ENCODE measurements around the gene SLU7.

The SLU7 gene

DNA sequence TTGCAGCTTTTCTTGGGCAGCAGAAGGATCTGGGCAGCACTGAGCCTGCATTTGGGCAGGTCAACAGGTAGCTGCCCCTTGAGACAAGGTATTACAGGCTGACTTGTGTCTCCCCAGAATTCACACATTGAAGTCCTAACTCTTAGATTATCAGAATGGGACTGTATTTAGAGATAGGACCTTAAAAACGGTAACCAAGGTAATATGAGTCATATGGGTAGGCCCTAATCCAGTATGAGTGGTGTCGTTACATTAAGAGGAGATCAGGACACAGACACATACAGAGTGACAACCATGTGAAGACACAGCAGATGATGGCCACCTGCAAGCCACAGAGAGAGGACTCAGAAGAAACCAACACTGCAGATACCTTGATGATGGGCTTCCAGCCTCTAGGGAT lies 51.6 kb downstream of the SLU7 start:
- no peak for DNase-seq (ENCODE audit: low read depth)

DNA sequence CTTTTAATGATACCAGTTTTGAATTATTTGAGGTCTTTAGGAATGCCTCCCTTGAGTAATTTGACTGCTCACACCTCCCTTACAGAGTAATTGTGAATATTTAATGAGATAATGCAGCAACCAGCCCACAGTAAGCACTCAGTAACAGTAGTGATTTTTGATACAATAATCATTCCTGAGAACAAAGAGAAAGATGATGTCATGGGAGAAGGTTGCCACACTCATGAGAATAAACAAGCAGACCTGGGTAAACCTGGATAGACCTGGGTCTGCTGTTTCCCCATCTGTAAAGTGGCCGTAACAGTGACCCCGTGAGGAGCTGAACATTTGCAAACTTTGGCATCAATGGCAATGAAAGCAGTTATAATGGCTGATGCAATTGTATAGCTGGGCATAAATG lies 52.7 kb downstream of the SLU7 start:
- no peak for DNase-seq (ENCODE audit: low read depth)

DNA sequence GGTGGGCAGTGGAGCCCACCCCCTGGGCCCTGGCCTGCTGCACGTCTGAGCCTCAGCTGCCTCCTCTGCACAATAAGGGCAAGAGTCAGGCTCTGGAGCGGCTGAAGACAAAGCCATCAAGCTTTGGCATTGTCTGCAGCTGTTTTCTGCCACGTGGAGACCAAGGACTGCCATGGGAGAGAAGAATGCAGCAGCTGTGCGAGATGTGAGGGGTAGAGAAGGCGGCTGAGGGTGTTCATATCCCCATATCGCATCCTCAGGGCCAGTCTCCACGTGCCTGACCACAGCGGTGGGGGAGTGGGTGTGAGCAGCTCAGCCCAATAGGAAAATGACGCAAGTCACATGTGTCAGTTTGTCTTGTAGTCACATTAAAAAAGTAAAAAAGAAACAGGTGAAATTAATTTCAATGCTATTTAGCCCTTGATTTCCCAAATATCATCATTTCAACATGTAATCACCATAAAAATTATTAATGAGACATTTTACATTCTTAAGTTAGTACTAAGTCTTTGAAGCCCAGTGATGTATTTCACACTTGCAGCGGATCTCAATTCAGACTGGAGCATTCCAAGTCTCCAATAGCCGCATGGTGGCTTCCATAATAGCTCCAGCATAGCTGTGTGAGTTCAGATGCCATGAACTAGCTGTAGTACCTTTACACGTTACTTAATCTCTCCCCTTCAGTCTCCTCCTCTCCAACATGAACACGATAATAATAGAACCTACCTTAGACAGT lies 55.1 kb downstream of the SLU7 start:
- no peak for DNase-seq (ENCODE audit: low read depth)

DNA sequence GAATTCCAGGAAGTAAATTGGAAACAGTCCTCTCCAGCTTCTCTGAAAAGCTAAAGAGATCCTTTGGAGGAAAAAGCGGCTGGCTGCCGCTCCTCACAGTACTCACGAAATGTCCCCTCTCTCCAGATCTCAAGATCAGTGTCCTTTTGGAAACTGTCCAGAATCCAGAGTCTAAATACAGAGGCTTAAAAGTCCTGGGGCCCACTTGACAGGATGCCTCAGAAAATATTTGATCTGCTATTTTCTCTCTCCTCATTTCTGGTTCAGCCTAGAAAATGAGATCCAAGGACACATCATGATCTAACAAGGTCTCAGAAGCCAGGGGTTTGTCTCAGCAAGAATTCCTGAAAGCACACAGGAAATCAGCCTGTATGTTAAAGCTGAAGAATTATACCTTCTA lies 55.7 kb downstream of the SLU7 start:
- DNase-seq (ENCODE audit: low read depth) = no peak

DNA sequence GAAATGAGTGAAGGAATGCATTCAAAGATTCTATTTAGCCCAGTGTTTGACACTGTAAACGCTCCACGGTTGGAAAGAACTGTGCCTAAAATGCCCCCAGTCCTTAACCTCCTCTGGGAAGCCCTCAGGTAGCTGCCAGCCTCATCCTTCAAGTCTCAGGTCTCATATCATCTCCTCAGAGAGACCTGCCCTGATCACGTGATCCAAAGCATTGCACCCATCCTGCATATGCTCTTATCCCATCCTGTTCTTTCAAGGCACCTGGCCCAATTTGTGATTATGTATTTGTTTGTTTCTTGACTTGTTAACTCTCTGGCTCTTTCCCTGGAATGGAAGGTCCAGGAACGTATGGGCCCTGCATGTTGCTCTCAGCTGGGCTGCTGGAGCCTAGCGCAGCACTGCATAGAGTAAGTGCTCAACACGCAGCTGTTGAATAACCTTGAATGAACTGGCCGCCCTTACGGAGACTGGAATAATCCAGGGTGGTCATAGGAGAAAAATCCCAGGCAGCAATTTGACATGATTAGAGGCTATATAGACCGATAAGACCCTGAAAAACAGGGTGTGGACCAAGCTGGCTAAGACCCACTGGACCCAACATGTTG lies 57.2 kb downstream of the SLU7 start:
- DNase-seq (ENCODE audit: low read depth) = no peak

DNA sequence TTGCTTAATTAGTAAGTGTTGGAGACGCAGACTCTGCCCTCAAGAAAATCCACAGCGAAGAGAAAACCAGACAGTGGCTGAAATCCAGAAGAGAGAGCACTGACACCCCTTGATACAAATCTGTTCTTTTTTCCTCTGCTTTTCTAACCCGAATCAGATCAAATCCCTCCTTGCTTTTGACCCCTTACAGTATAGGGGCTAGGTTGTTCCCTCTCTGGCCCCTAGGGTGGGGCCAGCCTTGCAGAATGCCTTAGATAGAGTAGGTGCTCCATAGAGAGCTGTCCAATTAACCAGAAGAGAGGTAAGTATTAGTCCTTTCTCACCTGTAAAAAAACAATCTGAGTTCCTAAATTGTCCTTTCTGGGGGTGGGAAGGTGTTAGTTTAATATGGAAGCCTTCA lies 58.6 kb downstream of the SLU7 start:
- DNase-seq (ENCODE audit: low read depth) = no peak

DNA sequence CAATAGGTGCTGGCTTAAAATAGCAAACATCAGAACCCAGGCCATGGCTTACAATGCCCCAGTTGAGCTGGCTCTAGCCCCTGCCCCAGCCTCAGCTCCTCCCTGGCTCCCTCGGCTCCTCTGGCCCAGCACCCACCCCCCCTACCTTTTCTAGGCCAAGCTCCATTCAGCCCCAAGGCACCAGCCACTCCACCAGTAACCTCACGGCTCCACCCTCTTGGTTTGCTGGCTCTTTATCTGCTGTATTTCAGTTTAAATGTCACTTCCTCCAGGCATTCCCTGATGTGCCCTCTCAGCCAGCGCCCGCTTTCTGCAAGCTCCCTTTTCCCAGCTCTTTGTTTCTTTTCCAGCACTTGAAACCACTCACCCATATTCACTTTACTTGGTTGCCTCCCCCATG lies 59.1 kb downstream of the SLU7 start:
- no peak for DNase-seq (ENCODE audit: low read depth)

DNA sequence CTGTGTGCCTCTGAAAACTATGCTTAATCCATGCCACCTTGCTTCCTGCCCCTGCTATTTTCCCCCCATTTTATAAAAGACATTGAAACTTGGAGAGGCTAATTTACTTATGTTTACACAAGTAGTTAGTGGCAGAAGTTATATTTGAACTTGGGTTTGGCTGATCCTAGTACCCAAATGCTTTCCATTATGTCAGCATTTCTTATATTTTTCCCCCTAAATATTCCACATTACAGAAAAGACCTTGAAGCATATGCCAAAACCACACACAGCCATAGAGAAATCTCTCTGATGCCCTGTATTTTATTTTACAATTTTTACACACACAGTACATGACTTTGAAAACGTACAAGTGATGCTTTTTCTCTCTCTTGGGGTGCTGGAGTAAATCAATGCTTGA lies 59.6 kb downstream of the SLU7 start:
- no peak for DNase-seq (ENCODE audit: low read depth)

DNA sequence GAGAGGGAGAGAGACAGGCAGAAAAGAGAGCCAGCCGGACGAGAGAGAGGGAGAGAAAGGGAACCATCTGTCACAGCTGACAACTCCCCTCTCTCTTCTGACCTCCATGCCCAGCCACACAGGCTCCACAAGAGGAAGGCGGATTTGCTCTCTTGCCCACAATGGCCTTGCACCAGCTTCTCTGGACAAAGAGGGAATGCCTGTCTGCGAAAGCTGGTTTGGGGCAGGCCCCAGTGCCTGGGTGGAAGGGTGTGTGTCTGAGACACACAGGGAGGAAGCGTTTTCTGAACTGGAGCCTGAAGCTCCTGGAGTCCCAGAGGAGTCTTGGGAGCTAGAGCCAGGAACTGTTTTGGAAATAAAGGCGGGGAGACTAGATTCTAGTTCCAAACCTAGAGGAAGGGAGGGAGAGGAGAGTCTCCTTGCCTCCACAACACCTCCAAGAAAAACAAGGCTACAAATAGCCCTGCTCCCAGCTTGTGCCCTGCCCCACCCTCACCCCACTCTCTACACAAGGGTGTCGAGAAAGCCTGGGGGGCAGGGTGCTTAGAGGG lies 60.9 kb downstream of the SLU7 start:
- no peak for DNase-seq (ENCODE audit: low read depth)

DNA sequence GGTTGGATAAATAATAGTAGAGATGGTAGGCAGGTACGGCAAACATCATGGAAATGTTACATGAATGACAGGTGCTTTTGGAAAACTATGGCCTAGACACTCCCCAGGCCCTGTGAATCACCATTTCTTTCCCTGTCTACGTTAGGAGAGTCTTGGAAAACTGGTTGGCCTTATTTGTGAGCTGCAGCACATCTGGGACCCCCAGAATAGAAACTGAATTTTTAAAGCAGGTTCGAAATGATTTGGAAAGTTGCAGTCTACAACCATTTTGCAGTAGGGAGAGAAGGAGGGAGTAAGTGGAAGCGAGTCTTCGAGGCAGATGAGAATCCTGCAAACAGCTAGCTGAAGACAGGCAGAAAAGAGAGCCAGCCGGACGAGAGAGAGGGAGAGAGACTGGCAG lies 61.5 kb downstream of the SLU7 start:
- DNase-seq (ENCODE audit: low read depth) = no peak

DNA sequence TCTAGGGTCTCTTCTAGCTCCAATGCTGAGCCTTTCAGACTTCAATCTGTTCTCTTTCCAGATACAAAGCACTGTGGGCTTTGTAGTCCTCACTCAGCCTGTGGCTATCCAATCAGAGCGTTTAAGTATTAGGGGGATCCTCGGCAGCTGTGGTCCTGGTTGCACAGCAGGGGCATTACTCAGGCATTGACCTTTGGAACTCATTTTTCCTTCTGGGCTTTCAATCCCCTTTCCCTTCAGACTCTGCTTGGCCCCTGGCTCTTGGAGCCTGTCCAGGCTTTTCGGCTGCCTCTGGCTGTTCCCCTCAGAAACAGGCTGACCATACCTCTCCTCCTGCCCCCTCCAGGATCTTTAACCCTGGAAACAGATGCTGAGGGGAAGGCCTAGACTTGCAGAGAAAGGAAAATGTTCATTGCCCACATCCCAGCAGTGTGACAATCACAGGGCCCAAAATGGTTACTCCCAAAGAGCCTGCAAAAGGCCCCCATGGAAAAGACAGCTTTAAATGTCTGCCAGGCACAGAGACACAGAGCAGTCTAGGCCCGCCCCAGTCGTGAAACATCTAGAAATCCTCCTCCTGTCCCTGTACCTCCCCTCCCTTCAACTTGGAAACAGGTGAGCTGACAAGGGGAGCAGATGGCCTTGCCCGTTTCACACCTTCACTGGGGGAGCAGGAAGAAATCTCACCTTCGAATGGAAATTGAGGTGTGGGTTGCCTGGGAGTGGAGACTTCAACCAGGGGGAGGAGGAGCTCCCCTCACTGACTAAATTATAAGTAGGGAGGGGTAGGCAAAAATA lies 62.1 kb downstream of the SLU7 start:
- no peak for DNase-seq (ENCODE audit: low read depth)

DNA sequence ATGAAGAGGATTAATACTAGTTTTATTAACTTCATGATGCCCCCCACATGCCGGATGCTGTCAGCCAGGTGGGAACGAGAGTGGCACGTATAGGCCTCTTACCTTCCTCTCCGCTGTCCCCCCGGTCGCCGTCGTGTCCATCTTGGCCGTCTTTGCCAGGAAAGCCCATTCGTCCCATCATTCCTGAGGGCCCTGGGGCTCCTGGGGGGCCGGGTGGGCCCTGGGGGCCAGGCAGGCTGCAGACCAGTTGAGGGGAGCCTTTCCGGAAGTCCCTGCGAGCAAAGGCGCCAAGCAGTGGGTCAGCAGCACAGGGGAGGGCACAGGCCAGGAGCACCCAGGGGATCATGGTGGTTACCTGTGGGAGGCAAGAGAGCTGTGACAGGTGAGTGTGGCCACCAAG lies 64.2 kb downstream of the SLU7 start:
- DNase-seq (ENCODE audit: low read depth) = no peak

DNA sequence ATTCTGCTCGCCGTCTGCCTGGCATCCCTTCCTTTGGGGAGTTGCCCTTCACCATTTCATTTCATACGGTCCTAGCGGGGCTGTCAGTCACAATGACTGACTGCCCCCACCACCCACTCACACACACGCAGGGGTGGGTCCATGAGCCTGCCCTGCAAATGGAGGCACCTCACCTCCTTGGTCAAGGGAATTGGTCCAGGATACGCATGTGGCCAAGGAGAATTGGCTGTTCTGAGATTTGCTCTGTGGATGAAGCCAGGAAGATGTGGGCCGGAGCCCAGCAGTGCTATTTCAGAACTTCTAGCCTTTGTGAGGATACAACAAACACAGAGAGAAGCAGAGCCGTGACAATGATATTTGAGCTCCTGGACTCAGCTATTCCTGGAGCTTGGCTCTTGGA lies 65.5 kb downstream of the SLU7 start:
- no peak for DNase-seq (ENCODE audit: low read depth)

DNA sequence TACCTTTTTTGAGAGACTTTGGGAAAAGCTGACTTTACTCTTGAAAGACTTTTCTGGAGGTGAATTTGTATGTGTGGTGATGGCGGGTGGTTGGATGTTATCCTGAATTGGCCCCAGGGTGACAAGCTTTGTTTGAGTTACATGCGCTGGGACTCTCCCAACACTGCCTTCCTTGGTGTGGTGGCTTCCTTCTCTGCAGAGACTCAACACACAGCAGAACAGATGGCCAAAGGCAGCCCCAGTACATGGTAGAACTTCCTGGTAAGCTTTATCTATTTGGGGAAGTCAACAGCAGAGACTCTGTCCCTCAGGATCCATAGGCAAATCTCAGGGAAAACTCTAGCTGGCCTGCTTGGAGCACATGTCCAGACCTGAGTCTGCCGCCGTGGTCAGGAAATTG lies 66.6 kb downstream of the SLU7 start:
- no peak for DNase-seq (ENCODE audit: low read depth)

All from activated T-cell treated with anti-CD3 and anti-CD28 coated beads for 48 hours (primary cell).